Endothelial cell of umbilical vein (primary cell): Measurements from ENCODE around the gene CD300C. TPM values are rescaled to one million over a fixed set of nuclear protein-coding genes. Genes with fewer than 3 reads are reported as not detected.

Experiments
- BruUV-seq: library from RNA; stranded (reverse); fragments of 400-500 nt; replicated peaks from 2 replicates; lab custom pipeline; 2021; lab: Mats Ljungman, UMichigan
- CTCF ChIA-PET: fragments of 300-600, 350-600 bp; sonication (Branson Sonifier 250); formaldehyde crosslinking; loops from one replicate; lab custom pipeline; 2021; ENCODE audit warnings: antibody characterized with exemption, inconsistent platforms; lab: Charles Lee
- POLR2A ChIA-PET: fragments of 300-600, 350-600 bp; sonication (Branson Sonifier 250); formaldehyde crosslinking; loops from one replicate; lab custom pipeline; 2021; ENCODE audit warnings: antibody characterized with exemption, inconsistent platforms; lab: Charles Lee
- DNase-seq: peaks from one replicate; pipeline ENCODE4 v3.0.0-alpha.2; 2011; ENCODE audit warnings: low read depth, low spot score
- FAIRE-seq: peaks from 2 replicates; lab custom pipeline; 2011; peaks lifted over from hg19 to GRCh38; lab: Jason Lieb, UNC
- H2AFZ ChIP-seq: 2 replicates; pipeline ENCODE4 v1.6.0; 2012; ENCODE audit warnings: low read depth, low read length, control low read depth, inconsistent platforms
- H3K27ac ChIP-seq: 2 replicates; pipeline ENCODE4 v1.5.1; 2011; ENCODE audit warnings: low read depth, mild to moderate bottlenecking, control low read depth, low read length, moderate library complexity; ENCODE audit not compliant: insufficient read depth
- H3K27me3 ChIP-seq, 2 experiments: 2 replicates each; pipeline versions ENCODE4 v1.6.0 to v1.6.1; 2011; ENCODE audit warnings: low read length in 2 of 2, mixed read lengths in 1 of 2; ENCODE audit not compliant: control insufficient read depth in 2 of 2, insufficient read depth in 2 of 2
- H3K36me3 ChIP-seq, 2 experiments: 2 replicates in 1 of 2; 3 replicates in 1 of 2; pipeline ENCODE4 v1.5.1; 2011; ENCODE audit warnings: low read length in 2 of 2, mild to moderate bottlenecking in 1 of 2, moderate library complexity in 1 of 2; ENCODE audit not compliant: control insufficient read depth in 2 of 2, insufficient read depth in 2 of 2; ENCODE audit errors: extremely low read depth in 1 of 2
- H3K4me1 ChIP-seq: 3 replicates; pipeline ENCODE4 v1.5.1; 2011; ENCODE audit warnings: mild to moderate bottlenecking, low read length; ENCODE audit not compliant: control insufficient read depth, insufficient read depth; ENCODE audit errors: extremely low read depth
- H3K4me2 ChIP-seq: 2 replicates; pipeline ENCODE4 v1.6.1; 2011; ENCODE audit warnings: low read length, control low read depth, mixed read lengths; ENCODE audit not compliant: insufficient read depth
- H3K4me3 ChIP-seq, 3 experiments: fragments of 200-600 bp in 1 of 3; sonication (generic), shearing (Covaris generic) in 1 of 3; replicated peaks in 1 of 3; 2 replicates each; pipeline ENCODE4 v1.5.1; 2011 to 2016; ENCODE audit warnings: control low read depth in 3 of 3, low read length in 3 of 3, mild to moderate bottlenecking in 2 of 3, inconsistent platforms in 1 of 3, low read depth in 1 of 3, moderate library complexity in 1 of 3; ENCODE audit not compliant: insufficient read depth in 1 of 3
- H3K79me2 ChIP-seq: 2 replicates; pipeline ENCODE4 v1.6.0; 2012; ENCODE audit warnings: low read length, inconsistent platforms; ENCODE audit not compliant: control insufficient read depth, insufficient read depth
- H3K9ac ChIP-seq: replicated peaks from 2 replicates; pipeline ENCODE3; 2011; ENCODE audit warnings: low read length, control low read depth; ENCODE audit not compliant: insufficient read depth; ENCODE audit errors: extremely low read depth
- H3K9me1 ChIP-seq: replicated peaks from 3 replicates; pipeline ENCODE4 v1.6.0; 2011; ENCODE audit warnings: mild to moderate bottlenecking, low read length; ENCODE audit not compliant: control insufficient read depth, insufficient read depth; ENCODE audit errors: extremely low read depth
- H3K9me3 ChIP-seq: replicated peaks from 2 replicates; pipeline ENCODE4 v1.5.1; 2012; ENCODE audit warnings: low read length, inconsistent platforms; ENCODE audit not compliant: control insufficient read depth, insufficient read depth
- H4K20me1 ChIP-seq: replicated peaks from 2 replicates; pipeline ENCODE3; 2011; ENCODE audit warnings: mild to moderate bottlenecking, low read length; ENCODE audit not compliant: control insufficient read depth, insufficient read depth; ENCODE audit errors: extremely low read depth
- EZH2 ChIP-seq: IDR thresholded peaks from 2 replicates; pipeline ENCODE4 v1.6.1; 2012; ENCODE audit warnings: borderline replicate concordance, low read depth, mild to moderate bottlenecking, moderate library complexity, low read length, inconsistent platforms; ENCODE audit not compliant: severe bottlenecking
- FOS ChIP-seq: IDR thresholded peaks from 2 replicates; pipeline ENCODE4 v1.6.1; 2011; ENCODE audit warnings: mild to moderate bottlenecking, low read length, moderate library complexity, borderline replicate concordance; ENCODE audit not compliant: insufficient read depth
- GATA2 ChIP-seq: IDR thresholded peaks from 2 replicates; pipeline ENCODE4 v1.7.0; 2011; ENCODE audit warnings: low read depth, mild to moderate bottlenecking, moderate library complexity, mixed read lengths, low read length; ENCODE audit not compliant: insufficient read length, insufficient read depth
- JUN ChIP-seq: IDR thresholded peaks from 2 replicates; pipeline ENCODE4 v1.6.1; 2011; ENCODE audit warnings: borderline replicate concordance, low read depth; ENCODE audit not compliant: insufficient read length, insufficient read depth
- MYC ChIP-seq: IDR thresholded peaks from one replicate; pipeline ENCODE4 v1.6.1; 2011; ENCODE audit warnings: mild to moderate bottlenecking, low read depth, low read length
- POLR2A ChIP-seq: IDR thresholded peaks from 2 replicates; pipeline ENCODE4 v1.6.1; 2012; ENCODE audit warnings: low read depth, mild to moderate bottlenecking, control low read depth, low read length
- POLR2AphosphoS5 ChIP-seq: IDR thresholded peaks from 2 replicates; pipeline ENCODE4 v1.6.1; 2012; ENCODE audit warnings: low read depth, mild to moderate bottlenecking, control low read depth, low read length, moderate library complexity; ENCODE audit not compliant: insufficient read depth
- dilution Hi-C: fragments of 300-500 bp; cut with MboI; formaldehyde crosslinking; loops from one replicate; pipeline ENCODE4 v1.15.0; 2019; ENCODE audit warnings: low sequenced_read_pairs; ENCODE audit not compliant: extremely low pct_ligation_motif_present
- intact Hi-C: fragments of 100-400 bp; cut with micrococcal nuclease; formaldehyde crosslinking; loops from one replicate; pipeline ENCODE4 v1.10.0; 2022
- polyA plus RNA-seq, 4 experiments: library from polyadenylated mRNA; depleted of rRNA in 3 of 4; stranded (reverse) in 3 of 4; unstranded in 1 of 4; fragments of >200 nt; gene quantifications; 2 replicates each; pipeline versions ENCODE4 v1.2.1 to v1.2.3, GENCODE V29; 2011 to 2012; ENCODE audit warnings: missing spikeins in 1 of 4
- total RNA-seq: library from RNA; stranded (reverse); gene quantifications from 2 replicates; pipeline ENCODE4 v1.2.3, GENCODE V29; 2021
- TF ChIP-seq, protein P1 (sequence below), 2 donors: IDR thresholded peaks; 1 replicate in 1 of 2; 2 replicates in 1 of 2; pipeline ENCODE4 v1.5.1; 2011; ENCODE audit warnings: low read length in 2 of 2, mild to moderate bottlenecking in 2 of 2, moderate library complexity in 2 of 2, control low read depth in 1 of 2, inconsistent platforms in 1 of 2, low read depth in 1 of 2; ENCODE audit not compliant: insufficient read depth in 1 of 2; ENCODE audit errors: extremely low read depth in 1 of 2
- TF ChIP-seq, protein P2 (sequence below): IDR thresholded peaks from 2 replicates; pipeline ENCODE4 v1.6.1; 2011; ENCODE audit not compliant: insufficient read depth, insufficient read length

The CD300C gene
- total and polyA plus RNA-seq, 2 donors (not counting 3 experiments of a cell fraction or from before 2014, with no cell fraction given) = not detected

DNA sequence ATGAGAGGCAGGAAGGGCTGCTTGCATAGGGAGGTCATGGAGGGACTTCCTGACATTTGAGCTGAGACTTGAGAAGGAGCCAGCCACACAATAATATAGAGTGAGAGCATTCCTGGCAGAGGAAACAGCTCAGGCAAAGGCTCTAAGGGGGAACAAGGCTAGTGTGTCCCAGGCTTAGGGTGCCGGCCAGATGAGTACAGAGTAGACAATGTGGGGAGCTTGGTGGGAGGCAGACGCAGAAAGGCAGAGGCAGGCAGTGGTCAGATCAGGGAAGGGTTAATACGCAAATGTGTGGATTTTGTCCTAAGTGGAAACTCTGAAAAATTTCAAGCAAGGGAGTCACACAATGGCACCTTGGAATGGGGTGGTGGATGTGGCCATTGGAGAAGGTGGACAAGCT is 45.9 kb downstream of the CD300C start:
- Histone ChIP-seq H3K4me3 (no peak overlapping the region), H3K9ac (no peak overlapping the region), H3K36me3 (no peaks in the 10 kb centered on the region), H3K9me3 (no peaks in the 10 kb centered on the region), H2AFZ (no peak overlapping the region), H3K4me2 (no peak overlapping the region), H3K9me1 (no peaks in the 10 kb centered on the region), H3K4me1 (no peaks in the 10 kb centered on the region), H3K27ac (no peak overlapping the region), H4K20me1 (no peaks in the 10 kb centered on the region), H3K27me3 (no peaks in the 10 kb centered on the region), H3K79me2 (no peaks in the 10 kb centered on the region)
- DNase-seq (no peak), FAIRE-seq (no peak)
- intact Hi-C loops (no loop called here), dilution Hi-C loops (no loop called here)
- ChIA-PET CTCF (interaction anchor here (0.9 to 1.4 kb wide), 3 partner anchors 121 to 132 kb away, joined by 3 to 4 read pairs (median 4); partner anchors contain the start of gene GPR142), POLR2A (no interaction called here)
- BruUV-seq = no TSS peak
- TF ChIP-seq FOS (no peak), POLR2AphosphoS5 (no peak)

- H3K9ac ChIP-seq = no peak overlapping the region
- ChIA-PET CTCF (interaction anchor here (1.5 to 2.4 kb wide), 3 partner anchors 40 to 129 kb away, joined by 3 to 13 read pairs (median 8); no protein-coding TSS in a partner anchor), POLR2A (no interaction called here)
- H2AFZ ChIP-seq = no peak overlapping the region
- no peaks in the 10 kb centered on the region for H3K27me3 ChIP-seq
- no peak overlapping the region for H3K4me2 ChIP-seq
- no peaks in the 10 kb centered on the region for H3K36me3 ChIP-seq
- H4K20me1 ChIP-seq = no peaks in the 10 kb centered on the region
- no peak overlapping the region for H3K4me3 ChIP-seq
- TF ChIP-seq MYC (no peak), EZH2 (no peak), FOS (no peak), POLR2AphosphoS5 (no peak), JUN (no peak), POLR2A (no peak), GATA2 (no peak)
- TF ChIP-seq, protein P1, sequence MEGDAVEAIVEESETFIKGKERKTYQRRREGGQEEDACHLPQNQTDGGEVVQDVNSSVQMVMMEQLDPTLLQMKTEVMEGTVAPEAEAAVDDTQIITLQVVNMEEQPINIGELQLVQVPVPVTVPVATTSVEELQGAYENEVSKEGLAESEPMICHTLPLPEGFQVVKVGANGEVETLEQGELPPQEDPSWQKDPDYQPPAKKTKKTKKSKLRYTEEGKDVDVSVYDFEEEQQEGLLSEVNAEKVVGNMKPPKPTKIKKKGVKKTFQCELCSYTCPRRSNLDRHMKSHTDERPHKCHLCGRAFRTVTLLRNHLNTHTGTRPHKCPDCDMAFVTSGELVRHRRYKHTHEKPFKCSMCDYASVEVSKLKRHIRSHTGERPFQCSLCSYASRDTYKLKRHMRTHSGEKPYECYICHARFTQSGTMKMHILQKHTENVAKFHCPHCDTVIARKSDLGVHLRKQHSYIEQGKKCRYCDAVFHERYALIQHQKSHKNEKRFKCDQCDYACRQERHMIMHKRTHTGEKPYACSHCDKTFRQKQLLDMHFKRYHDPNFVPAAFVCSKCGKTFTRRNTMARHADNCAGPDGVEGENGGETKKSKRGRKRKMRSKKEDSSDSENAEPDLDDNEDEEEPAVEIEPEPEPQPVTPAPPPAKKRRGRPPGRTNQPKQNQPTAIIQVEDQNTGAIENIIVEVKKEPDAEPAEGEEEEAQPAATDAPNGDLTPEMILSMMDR (IDR thresholded peaks at IDR 0.05; ENCODE audit: extremely low read depth in 1 of 2, insufficient read depth in 1 of 2, low read depth in 1 of 2, low read length in 2 of 2) = no peak
- TF ChIP-seq, protein P2, sequence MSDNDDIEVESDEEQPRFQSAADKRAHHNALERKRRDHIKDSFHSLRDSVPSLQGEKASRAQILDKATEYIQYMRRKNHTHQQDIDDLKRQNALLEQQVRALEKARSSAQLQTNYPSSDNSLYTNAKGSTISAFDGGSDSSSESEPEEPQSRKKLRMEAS = no peak
- H3K27ac ChIP-seq = no peak overlapping the region
- DNase-seq (no peak), FAIRE-seq (no peak)
- no peaks in the 10 kb centered on the region for H3K9me1 ChIP-seq
- BruUV-seq = no TSS peak
- intact Hi-C loops (no loop called here), dilution Hi-C loops (no loop called here)
- no peaks in the 10 kb centered on the region for H3K79me2 ChIP-seq
- H3K4me1 ChIP-seq = no peaks in the 10 kb centered on the region
- H3K9me3 ChIP-seq = no peaks in the 10 kb centered on the region
Measured at GRCh38 chr17:74497471-74497870, 48.4 kb downstream of the CD300C start.
